Measurements from ENCODE around the gene KCTD15.

The KCTD15 gene

GRCh38 chr19:33860312-33861090, 63.8 kb downstream of the KCTD15 start:
- no peak for DNase-seq

- DNase-seq = no peak
Measured at GRCh38 chr19:33861950-33862349, 65.3 kb downstream of the KCTD15 start.

- DNase-seq = no peak
Measured at GRCh38 chr19:33862981-33863380, 66.3 kb downstream of the KCTD15 start.

GRCh38 chr19:33863436-33863835, 66.8 kb downstream of the KCTD15 start:
- no peak for DNase-seq

GRCh38 chr19:33864311-33864850, 67.7 kb downstream of the KCTD15 start:
- DNase-seq = no peak

- no peak for DNase-seq
Measured at GRCh38 chr19:33865306-33865705, 68.6 kb downstream of the KCTD15 start.

Data from central memory CD4-positive, alpha-beta T cell (primary cell).